ENCODE data around the gene SLC44A3.

DNA sequence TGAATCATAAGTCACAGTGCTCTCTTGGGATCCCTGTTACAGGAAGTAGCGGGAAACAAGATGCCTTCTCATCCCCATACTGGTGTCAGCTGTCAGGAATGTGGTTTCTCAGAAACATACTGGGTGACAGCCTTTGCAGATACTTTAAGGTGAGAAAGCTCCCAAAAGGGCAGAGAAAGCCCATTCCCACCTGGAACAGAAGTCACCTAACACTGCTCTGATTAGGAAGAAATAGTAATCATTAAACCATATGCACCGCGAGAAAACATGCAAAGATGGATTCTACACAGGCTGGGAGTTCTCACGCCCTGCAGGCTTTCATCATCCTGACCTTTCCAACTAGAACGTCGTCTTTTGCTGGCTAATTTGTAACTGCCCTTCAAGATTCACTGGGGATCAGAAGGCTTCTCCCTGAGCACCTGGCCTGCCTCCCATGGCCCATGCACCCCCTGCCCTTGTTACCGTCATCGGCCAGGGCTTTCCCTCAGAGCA, 46.2 kb upstream of the SLC44A3 start:
- TF ChIP-seq, protein P1, sequence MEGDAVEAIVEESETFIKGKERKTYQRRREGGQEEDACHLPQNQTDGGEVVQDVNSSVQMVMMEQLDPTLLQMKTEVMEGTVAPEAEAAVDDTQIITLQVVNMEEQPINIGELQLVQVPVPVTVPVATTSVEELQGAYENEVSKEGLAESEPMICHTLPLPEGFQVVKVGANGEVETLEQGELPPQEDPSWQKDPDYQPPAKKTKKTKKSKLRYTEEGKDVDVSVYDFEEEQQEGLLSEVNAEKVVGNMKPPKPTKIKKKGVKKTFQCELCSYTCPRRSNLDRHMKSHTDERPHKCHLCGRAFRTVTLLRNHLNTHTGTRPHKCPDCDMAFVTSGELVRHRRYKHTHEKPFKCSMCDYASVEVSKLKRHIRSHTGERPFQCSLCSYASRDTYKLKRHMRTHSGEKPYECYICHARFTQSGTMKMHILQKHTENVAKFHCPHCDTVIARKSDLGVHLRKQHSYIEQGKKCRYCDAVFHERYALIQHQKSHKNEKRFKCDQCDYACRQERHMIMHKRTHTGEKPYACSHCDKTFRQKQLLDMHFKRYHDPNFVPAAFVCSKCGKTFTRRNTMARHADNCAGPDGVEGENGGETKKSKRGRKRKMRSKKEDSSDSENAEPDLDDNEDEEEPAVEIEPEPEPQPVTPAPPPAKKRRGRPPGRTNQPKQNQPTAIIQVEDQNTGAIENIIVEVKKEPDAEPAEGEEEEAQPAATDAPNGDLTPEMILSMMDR (IDR thresholded peaks at IDR 0.05), result no peak
- TF ChIP-seq EZH2 (IDR thresholded peaks at IDR 0.05) (no peak), EZH2phosphoT487 (IDR thresholded peaks at IDR 0.05) (no peak)

All from neural progenitor cell (in vitro differentiated cells).